CD4-positive, alpha-beta T cell treated with Interleukin-4 for 4 hours (primary cell): Measurements from ENCODE around the gene TSPAN19.
"Not testable (repeated sequence)": the region's sequence is repeated elsewhere in the genome, so short reads cannot be mapped to it uniquely, and the experiment has no call there.

Experiments used
- DNase-seq: peaks from one replicate; pipeline ENCODE4 v3.0.0-alpha.2; 2020

Gene TSPAN19

DNA sequence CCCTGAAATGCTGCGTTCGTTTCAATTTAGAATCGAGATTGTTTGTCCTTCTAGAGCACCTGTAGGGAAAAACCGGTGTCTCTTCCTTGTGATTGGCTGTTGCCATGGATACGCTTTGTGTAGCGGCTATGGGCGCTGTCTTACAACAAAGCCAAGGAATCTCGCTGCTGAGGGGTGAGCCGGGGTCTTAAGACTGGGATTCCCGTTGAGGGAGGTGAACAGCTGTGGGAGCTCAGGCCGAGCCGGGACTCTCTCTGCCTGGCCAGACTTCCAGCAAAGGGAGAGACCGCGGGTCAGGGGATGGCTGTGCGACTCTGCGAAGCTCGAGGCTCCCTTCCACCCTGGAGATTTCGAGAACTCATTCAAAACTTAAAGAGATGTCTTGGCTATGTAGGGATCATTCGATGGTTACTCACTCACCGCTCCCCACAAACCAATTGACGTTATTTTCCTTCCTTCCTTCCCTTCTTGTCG is at the start of gene TSPAN19, which contains the start of gene LRRIQ1:
Gene TSPAN19, minus strand, starts transcription at position 44 of the 474 bp plus-strand sequence. CDS start 6,331 bp downstream, outside the sequence.
Gene LRRIQ1, plus strand, starts transcription at position 118 of the 474 bp plus-strand sequence. CDS start 1,826 bp downstream, outside the sequence.
- peak; percentile 21 for DNase-seq

DNA sequence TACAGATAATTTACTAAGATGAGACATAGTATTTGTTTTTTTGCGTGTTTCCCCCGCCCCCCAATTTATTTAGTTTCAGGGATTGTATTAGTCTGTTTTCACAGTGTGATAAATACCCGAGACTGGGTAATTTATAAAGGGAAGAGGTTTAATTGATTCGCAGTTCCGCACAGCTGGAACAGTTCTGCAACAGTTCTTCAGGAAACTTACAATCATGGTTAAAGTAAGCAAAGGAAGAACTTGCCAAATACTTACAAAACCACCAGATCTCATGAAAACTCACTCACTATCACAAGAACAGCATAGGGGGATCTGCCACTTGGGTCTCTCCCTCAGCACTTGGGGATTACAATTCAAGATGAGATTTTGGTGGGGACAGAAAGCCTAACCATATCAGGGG is 49.0 kb upstream of the TSPAN19 start:
- DNase-seq: no peak

DNA sequence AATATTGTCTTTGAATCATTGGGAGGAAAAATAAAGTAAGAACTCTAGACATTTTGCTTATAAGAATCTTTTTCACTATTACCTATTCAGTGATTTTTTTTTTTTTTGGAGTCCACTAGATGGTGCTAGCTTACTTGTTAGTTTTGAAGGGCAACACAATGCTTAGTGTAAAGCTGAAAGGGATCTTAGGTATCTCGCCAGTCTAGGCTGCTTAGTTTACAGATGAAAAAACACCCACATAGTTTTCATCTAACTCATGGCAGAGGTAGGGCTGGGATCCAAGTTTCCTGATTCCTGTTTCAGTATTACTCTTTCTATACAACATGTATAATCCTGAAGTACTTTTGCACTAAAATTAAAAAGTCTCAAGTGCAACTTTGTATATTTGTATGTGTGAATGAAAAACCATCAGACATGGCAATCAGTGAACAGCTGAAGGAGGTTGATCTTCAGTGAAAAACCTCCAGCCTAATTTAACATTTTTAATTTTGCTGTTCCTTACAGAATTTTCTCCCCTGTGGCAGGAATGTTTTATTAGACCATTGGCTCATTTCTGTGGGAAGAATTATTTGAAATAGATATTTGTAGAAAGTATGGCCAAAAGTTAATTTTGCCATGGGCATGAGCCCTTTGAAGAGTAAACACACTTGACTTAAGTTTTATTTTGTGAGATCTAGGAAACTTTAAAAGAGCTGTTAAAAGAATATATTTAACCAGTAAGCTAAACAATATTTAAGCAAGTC is 40.8 kb upstream of the TSPAN19 start:
- DNase-seq: no peak

DNA sequence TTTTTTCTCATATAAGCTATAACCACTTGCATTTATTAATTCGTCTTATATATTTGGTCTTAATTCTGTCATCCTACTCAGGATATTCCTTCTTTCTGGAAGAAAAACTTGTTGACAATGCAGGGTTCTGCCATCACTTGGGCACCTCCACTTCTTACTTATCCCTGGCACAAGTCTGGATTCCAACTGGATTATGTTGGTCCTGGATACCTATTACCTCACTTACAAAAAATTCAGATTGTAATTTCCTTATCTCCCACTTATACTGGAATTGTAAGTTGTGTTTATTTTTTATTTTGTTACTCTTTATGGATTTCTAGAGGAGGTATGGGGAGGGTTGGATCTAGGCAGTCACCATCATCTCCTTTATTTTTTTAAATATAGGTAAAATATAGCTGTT is 36.7 kb upstream of the TSPAN19 start:
- no peak for DNase-seq

DNA sequence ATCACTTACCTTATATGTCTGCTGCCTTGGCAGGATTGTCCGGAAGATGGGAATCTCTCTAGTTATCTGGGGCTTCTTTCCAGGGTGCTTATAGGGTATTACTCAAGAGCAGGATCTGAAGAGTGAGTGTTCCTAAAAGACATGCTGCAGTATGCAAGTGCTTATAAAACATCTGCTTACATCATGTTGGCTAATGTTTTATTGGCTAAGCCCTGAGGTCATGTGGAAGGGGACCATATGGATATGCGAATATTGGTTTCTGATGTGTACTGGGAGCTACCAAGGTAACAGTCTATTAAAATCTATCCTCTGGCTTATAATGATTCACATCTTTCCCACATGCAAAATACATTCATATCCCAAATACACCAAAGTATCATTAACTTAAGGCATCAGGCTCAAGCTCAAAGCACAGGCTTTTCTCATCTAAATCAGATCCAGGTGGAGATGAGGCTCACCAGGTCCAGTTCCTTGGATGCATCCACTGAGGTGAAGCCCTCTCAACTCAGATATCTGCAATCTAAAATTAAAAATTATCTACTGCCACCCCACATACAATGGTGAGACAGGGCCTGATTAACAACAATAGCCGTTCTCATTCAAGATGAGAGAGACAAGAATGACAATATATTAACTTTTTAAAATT is 29.9 kb upstream of the TSPAN19 start:
- DNase-seq: no peak

DNA sequence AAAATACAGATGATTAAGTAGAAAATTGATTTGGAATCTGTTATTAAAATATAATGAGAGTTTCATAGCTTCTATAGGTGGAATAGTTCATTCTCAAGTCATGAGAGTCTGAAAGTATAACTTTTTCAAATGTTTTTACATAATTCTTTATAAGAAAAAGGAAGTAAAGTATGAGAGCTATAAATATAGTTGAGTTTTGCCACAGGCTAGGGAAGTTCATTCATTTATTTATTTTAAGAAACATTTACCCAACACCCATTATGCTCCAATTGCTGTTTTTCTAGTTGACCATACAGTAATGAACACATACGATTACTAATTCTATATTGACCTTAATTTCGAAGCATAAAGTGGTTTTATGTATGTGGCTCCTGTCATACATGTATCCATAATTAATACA is 24.8 kb upstream of the TSPAN19 start:
- no peak for DNase-seq

DNA sequence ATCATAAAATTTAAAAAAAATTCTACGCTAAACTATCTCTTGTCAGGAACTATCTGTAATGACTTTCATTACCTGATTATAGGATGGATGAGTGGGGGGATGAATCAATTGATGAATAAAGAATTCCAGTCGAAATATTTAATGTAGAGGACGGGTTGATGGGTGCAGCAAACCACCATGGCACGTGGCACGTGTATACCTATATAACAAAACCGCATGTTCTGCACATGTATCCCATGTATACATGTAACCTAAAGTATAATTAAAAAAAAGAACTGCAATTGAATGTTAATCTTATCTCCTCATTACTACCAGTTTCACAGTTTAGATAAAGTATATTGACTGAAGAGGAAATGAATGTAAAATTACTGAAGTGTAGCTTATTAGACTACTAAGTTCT is 23.5 kb upstream of the TSPAN19 start:
- no peak for DNase-seq

DNA sequence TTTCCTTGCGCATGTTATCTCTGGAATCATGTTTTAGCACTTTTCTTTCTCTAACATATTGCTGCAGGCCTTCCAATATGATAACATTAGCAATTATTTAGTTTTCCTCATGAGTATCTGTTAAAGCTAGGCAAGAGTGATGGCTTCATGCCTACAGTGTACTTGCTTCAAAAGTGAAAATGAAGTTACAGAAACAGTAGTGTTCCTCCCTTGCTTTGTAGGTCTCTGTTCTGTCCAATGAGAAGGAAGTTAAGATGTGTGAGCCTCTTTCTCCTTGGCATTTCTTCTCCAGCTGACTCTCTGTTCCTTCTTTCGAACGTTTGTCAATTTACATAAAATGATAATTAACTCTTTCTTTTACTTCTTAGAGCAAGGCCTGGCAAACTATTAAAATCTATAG is 22.3 kb upstream of the TSPAN19 start:
- DNase-seq: no peak

DNA sequence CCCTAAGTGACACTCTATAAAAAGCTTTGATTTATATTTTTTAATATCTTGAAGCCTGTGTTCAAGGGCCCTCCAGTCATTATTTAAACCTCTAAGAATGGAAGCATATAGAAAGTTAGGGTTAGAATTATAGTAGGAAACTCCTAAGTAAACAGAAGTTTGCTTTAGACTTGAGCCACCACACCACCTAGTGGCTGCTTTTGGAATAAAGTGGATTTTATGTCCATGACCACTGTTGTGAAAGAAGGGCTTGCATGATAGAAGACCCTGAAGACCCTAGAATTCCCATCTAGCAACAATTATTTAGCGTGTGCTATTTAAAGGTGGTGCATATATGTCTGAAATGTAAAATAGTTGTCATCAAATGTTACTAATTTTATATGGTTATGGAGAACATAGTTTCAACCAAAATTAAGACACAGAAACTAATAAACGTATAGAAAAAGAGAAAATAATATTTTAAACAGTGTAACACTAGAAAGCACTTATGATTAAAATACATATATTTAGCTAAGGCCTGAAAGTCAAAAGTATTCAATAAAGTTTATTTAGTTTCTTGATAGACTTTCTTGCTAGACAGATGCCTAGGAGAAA is 21.4 kb upstream of the TSPAN19 start:
- DNase-seq: peak; percentile 24

DNA sequence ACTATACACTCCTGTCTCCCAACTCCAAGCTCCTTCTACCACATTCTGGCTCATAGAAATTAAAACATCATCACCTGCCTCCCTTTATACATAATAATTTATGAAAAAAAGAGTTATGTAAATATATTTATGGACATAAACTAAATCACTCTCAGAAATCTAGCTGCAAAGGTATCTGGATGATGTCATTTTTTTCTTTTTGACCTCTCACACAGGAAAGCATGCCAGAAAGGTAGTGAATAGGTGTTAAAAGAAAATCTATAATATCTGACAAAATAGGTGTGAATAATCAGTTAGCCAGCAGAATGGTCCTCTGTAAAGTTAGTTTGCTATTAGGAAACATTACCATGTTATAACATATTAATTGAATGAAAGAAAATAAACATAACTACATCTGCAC is 7.8 kb upstream of the TSPAN19 start:
- DNase-seq: no peak

DNA sequence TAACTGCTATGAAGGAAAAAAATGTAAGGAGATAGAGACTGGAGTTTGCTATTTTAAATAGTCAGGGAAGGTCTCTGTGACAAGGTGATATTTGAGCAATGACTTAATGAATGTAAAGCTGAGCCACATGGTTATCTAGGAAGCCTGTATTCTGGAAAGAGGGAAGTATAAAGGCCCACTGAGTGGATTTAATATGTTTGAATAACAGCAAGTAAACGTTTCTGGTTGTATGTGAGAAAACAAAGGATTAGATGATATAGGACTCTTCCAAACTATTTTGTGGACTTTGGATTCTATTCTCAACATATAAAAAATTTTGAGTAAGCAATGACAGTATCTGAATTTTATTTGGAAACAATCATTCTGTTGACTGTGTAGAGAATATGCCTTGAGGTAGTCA is 5.3 kb upstream of the TSPAN19 start:
- no peak for DNase-seq

DNA sequence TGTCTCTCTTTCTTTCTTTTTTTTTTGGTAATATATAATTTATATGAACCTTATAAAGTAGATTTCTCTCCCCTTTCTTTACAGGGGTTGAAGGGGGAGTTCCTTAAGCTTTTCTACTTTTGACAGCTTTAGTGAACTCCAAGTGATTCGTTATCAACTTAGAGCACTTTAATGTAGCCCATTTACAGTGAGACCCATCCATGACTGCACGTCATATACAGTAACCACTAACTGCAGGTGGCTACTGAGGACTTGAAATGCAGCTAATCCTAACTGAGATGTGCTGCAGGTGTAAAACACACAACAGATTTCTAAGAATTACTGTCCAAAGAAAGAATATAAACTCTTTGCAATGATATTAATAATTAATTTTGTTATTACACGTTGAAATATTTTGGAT is 656 bp upstream of the TSPAN19 start:
- DNase-seq: no peak

DNA sequence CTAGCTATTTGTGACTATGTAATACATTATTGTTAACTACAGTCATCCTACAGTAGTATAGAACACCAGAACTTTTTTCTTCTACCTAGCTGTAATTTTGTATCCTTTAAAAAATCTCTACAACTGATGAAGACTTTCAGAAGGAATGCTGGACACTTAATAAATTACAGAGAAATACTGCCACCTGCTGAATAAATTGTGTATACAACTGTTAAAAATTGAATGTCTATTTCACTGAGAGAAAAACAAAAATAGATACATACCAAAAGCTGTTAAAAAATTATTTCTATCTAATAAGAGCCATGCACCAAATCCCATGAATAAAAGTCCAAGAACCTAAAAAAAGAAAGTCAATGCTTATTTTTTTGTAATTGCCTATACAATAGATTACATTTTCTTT is 6.6 kb downstream of the TSPAN19 start:
- DNase-seq: no peak

DNA sequence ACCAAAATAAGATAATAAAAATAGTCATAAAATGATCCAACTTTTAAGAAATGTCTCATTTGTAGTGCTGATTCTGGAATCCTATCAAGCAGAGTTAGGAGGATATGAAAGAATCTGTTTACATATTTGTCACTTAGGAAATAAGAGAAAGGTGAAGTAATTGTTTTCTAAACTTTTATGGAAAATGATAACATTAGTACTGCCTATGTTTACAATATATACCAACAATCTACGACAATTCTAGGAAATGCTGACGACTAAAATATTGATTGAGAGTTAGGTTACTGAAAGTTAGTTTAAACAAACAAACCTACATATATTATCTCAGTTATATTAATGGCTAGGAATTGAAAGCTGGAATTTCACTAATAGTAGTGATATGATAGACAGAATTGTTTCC is 18.0 kb downstream of the TSPAN19 start:
- DNase-seq: no peak

DNA sequence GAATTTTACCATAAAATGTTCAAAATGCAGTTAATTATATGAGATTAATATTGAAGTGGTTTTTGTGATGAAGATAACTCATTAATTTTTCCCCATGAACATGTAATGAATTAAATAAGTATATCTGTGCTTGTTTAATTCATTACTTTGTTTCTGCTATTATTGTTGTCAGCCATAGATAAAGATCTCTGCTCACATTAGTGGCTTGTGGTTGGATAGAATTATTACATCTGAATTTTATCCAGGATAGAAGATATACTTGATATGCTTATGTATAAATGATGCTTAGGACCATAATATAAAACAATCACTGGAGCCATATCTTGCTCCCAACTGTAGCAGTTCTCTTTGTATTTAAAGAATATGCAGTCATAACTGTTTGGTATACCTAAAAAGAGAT is 18.5 kb downstream of the TSPAN19 start:
- DNase-seq: no peak

DNA sequence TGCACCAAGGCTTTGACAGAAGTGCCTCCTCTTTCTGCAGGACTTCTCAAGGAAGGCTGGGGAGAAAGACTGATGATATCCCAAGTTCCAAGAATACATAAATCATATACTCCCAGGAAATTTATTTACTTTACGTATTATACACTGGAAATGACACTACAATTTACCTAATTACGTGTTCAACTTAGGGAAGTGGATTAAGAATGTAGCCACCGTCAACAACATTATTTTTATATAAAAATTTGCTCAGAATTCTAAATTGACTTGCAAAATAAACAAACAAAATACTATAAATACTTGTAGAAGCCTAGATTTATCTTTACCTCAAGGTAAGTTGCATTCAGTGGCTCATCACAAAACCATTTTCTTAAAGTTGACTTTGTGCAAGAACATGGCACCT is 18.9 kb downstream of the TSPAN19 start:
- no peak for DNase-seq

DNA sequence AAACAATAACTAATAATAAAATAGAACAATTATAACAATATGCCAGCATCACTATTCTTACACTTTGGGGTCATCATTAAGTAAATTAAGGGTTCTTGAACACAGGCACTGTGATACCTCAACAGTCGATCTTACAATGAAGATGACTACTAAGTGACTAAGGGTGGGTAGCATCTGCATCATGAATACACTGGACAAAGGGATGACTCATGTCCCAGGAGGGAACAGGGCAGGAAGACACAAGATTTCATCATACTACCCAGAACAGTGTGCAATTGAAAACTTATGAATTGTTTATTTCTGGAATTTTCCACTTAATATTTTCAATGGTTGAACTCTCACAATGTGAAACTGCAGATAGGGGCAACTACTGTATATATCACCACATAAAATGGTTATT is 19.7 kb downstream of the TSPAN19 start:
- no peak for DNase-seq

DNA sequence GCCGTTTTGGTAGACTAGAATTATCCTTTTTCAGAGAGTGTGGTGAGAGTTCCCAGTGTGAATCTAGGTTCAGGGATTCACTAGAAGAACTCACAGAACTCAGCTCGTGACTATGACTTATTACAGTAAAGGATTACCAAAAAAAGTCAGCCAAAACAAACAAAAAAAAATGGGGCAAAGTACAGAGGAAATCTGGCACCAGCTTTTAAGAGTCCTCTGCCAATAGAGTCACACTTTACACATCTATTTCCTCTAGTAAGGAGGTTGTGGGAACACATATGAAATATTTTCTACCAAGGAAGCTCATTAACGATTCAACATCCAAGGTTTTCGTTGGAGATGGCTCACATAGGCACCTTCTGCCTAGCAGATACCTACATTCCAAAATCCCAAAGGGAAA is 28.2 kb downstream of the TSPAN19 start:
- no peak for DNase-seq

DNA sequence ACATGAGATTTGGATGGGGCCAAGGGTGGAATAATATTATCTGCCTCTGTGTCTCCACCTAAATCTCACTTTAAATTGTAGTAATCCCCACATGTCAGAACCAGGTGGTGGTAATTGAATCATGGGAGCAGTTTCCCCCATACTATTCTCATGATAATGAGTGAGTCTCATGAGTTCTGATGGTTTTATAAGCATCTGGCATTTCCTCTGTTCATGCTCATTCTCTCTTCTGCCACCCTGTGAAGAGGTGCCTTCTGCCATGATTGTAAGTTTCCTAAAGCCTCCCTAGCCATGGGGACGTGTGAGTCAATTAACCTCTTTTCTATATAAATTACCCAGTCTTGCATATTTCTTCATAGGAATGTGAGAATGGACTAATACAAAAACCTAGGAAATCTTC is 29.9 kb downstream of the TSPAN19 start:
- DNase-seq: no peak

DNA sequence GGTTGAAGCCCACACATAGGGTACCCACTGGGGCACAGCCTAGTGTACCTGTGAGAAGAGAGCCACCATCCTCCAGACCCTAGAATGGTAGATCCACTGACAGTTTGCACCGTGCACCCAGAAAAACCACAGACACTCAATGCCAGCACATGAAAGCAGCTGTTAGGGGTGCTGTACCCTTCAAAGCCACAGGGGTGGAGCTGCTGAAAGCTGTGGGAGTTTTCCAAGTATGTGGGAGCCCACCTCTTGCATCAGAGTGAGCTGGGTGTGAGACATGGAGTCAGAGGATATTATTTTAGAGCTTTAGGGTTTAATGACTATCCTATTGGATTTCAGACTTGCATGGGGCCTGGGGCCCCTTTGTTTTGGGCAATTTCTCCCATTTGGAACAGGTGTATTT is 30.5 kb downstream of the TSPAN19 start:
- no peak for DNase-seq

DNA sequence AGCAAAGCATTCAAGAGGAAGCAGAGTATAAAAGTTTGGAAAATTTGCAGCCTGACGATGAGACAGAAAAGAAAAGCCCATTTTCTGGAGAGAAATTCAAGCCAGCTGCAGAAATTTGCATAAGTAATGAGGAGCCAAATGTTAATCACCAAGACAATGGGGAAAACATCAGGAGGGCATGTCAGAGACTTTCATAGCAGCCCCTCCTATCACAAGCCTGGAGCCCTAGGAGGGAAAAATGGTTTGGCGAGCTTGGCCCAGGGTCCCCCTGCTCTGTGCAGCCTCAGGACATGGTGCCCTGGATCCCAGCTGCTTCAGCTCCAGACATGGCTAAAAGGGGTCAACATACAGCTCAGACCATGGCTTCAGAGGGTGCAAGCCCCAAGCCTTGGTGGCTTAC is 31.0 kb downstream of the TSPAN19 start:
- DNase-seq: not testable (repeated sequence)

DNA sequence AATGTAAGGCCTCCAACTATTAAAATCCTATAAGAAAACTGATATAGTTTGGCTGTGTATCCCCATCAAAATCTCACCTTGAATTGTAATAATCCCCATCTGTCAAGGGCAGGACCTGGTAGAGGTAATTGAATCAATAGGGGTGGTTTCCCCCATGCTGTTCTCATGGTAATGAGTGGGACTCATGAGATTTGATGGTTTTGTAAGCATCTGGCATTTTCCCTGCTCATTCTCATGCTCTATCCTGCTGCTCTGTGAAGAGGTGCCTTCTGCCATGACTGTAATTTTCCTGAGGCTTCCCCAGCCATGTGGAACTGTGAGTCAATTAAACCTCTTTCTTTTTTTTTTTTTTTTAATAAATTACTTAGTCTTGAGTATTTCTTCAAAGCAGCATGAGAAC is 31.9 kb downstream of the TSPAN19 start:
- no peak for DNase-seq

DNA sequence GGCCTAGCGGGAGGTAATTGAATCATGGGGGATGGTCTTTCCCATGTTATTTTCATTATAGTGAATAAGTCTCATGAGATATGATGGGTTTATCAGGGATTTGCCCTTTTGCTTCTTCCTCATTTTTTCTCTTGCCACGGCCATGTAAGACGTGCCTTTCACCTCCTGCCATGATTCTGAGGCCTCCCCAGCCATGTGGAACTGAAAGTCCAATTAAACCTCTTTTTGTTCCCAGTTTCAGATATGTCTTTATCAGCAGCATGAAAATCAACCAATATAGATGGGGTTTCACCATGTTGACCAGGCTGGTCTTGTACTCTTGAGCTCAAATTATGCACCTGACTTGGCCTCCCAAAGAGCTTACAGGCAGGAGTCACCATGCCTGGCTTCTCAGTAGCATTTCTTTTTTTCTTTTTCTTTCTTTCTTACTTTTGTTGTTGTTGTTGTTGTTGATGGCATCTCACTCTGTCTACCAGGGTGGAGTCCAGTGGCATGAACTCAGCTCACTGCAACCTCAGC is 33.2 kb downstream of the TSPAN19 start:
- no peak for DNase-seq

DNA sequence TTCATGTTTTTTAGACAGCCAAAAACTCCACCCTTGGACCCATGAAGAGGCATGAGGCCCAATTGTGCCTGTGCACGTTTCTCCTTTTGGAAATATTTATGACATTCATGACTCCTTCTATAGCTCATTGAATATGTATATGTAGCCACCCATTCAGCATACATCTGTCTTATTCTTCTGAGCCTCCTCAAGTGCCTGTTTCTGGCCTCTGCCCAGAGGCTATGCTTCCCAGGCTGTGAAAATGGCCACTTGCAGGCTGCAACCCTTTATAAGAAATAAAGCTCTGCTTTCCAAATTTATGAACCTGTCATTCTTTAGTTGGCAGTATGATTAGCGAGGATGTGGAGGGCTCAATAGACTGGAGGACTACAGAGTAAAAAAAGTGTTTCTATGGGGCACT is 35.3 kb downstream of the TSPAN19 start:
- no peak for DNase-seq
